ENCODE measurements around the gene DTX3L. TPM values are rescaled to one million over a fixed set of nuclear protein-coding genes. Genes with fewer than 3 reads are reported as not detected.

DTX3L gene
- total and polyA plus RNA-seq, 9 of the 15 experiments (the other 6 are each of a cell fraction or from before 2014, with no cell fraction given), result 2.3 to 6.5 (median 3.0) TPM

GRCh38 chr3:122621112-122621511 is 57.0 kb downstream of the DTX3L start:
- no peak for FAIRE-seq

DNA sequence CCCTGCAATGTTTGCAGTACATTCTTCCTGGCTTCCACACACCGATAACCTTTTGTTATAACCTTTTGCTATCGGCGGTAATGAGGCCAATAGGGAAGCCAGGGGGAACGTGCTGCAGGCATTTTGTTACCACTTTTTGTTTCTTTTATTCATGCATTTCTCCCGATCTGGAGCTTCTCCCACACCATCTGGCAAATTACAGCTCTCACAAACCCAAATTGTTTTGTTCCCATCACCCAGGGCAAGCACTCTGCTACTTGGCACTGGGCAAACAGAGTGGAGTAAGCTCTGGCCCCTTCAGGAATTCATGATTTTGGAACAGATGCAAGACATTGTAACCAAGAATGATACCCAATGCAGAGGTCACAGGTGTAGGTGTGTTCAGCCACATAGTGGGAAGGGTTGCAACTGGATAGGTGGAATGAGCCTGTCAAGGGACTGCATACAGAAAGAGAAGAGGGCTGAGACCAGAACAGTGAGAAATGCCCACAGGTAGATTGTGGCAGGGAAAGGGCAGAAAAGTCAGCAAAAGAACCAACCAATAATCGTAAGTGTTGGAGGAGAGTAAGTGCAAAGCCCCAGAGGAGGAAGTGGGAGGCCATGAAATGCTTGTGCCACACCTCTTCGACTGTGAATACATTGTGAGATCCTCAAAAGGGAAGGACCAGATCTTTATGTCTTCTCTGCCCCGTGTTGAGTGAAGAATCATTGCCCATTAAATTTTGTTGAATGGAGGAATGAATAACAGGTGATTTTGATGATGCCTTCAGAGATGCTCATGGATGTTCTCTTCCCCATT is 59.1 kb downstream of the DTX3L start:
- no peaks in the 10 kb centered on the region for H4K20me1 ChIP-seq (replicated peaks; ENCODE audit: control insufficient read depth, insufficient read depth, low read length)

More at GRCh38 chr3:122621112-122621511, 57.0 kb downstream of the DTX3L start:
- Histone ChIP-seq H3K9me3 (replicated peaks; ENCODE audit: control insufficient read depth, insufficient read depth, low read depth, low read length) (no peaks in the 10 kb centered on the region), H3K9me1 (ENCODE audit: control insufficient read depth, insufficient read depth, low read length) (no peaks in the 10 kb centered on the region), H3K79me2 (ENCODE audit: control insufficient read depth, insufficient read depth, low read length) (no peaks in the 10 kb centered on the region), H3K36me3 (ENCODE audit: control insufficient read depth, insufficient read depth, low read length) (no peaks in the 10 kb centered on the region), H3K4me1 (replicated peaks in 1 of 2; ENCODE audit: control insufficient read depth in 2 of 2, insufficient read depth in 2 of 2, low read length in 2 of 2) (no peaks in the 10 kb centered on the region), H3K4me2 (ENCODE audit: insufficient read depth, low read length) (no peak overlapping the region), H3K27me3 (ENCODE audit: control insufficient read depth in 2 of 2, insufficient read depth in 2 of 2, low read length in 2 of 2) (peaks cover 13 to 24% of the 10 kb centered on the region in 2 experiments; a peak in 3 of 5 replicates), H3K9ac (ENCODE audit: insufficient read depth in 1 of 2, low read depth in 2 of 2, low read length in 2 of 2) (no peak overlapping the region), H3K27ac (ENCODE audit: extremely low read depth, low read depth, low read length) (no peak overlapping the region), H2AFZ (ENCODE audit: low read depth, low read length) (no peak overlapping the region), H4K20me1 (replicated peaks; ENCODE audit: control insufficient read depth, insufficient read depth, low read length) (no peaks in the 10 kb centered on the region), H3K4me3 (no peak overlapping the region)
- DNase-seq (ENCODE audit: extremely low read depth in 1 of 4, low spot score in 3 of 4), result no peak
- intact Hi-C loops (cut with micrococcal nuclease), result no loop called here
- ChIA-PET POLR2A (interaction anchor here (0.6 kb wide), 1 partner anchor 1021 kb away, joined by 3 read pairs; no protein-coding TSS in a partner anchor), CTCF (ENCODE audit: low intra/inter-chr PET ratio) (no interaction called here)
- ATAC-seq, result no peak
- in situ Hi-C loops (cut with MboI), result no loop called here
- TF ChIP-seq CREB1 (IDR thresholded peaks at IDR 0.05) (no peak), CREB1 (CRISPR knock-in tag; IDR thresholded peaks at IDR 0.05) (no peak), MTA1 (IDR thresholded peaks at IDR 0.05; ENCODE audit: borderline replicate concordance) (no peak)
- WGBS (ENCODE audit: insufficient coverage, low coverage, missing lambda C conversion rate), result 4% methylated on average over 3 of the region's 3 CpGs
- no TSS peak for BruUV-seq (replicated peaks)

More for the DNA sequence above, 59.1 kb downstream of the DTX3L start:
- H3K27me3 ChIP-seq (ENCODE audit: control insufficient read depth in 2 of 2, insufficient read depth in 2 of 2, low read length in 2 of 2), result peaks cover 9 to 20% of the 10 kb centered on the region in 2 experiments; a peak in 4 of 5 replicates
- H3K4me2 ChIP-seq (ENCODE audit: insufficient read depth, low read length), result no peak overlapping the region
- DNase-seq (ENCODE audit: extremely low read depth in 1 of 4, low spot score in 3 of 4) (no peak), ATAC-seq (no peak), FAIRE-seq (no peak)
- H3K79me2 ChIP-seq (ENCODE audit: control insufficient read depth, insufficient read depth, low read length), result no peaks in the 10 kb centered on the region
- ChIA-PET CTCF (ENCODE audit: low intra/inter-chr PET ratio) (no interaction called here), POLR2A (interaction anchor here (1.4 kb wide), 1 partner anchor 9 kb away, joined by 4 read pairs; no protein-coding TSS in a partner anchor)
- intact Hi-C loops (cut with micrococcal nuclease), result no loop called here
- H3K36me3 ChIP-seq (ENCODE audit: control insufficient read depth, insufficient read depth, low read length), result no peaks in the 10 kb centered on the region
- no peaks in the 10 kb centered on the region for H3K9me3 ChIP-seq (replicated peaks; ENCODE audit: control insufficient read depth, insufficient read depth, low read depth, low read length)
- H3K4me3 ChIP-seq, result no peak overlapping the region
- no peak overlapping the region for H3K27ac ChIP-seq (ENCODE audit: extremely low read depth, low read depth, low read length)
- H3K4me1 ChIP-seq (replicated peaks in 1 of 2; ENCODE audit: control insufficient read depth in 2 of 2, insufficient read depth in 2 of 2, low read length in 2 of 2), result no peaks in the 10 kb centered on the region
- no peak overlapping the region for H3K9ac ChIP-seq (ENCODE audit: insufficient read depth in 1 of 2, low read depth in 2 of 2, low read length in 2 of 2)
- TF ChIP-seq EP300 (IDR thresholded peaks at IDR 0.05; ENCODE audit: low read length), result no peak
- TF ChIP-seq HMG20A (CRISPR knock-in tag; conservative IDR thresholded peaks at IDR 0.05), result no peak
- TF ChIP-seq CAMTA2 (CRISPR knock-in tag; conservative IDR thresholded peaks at IDR 0.05), result no peak
- TF ChIP-seq NUFIP1 (IDR thresholded peaks at IDR 0.05; ENCODE audit: partially characterized antibody), result no peak
- no peak for TF ChIP-seq FOXM1 (IDR thresholded peaks at IDR 0.05; ENCODE audit: low read depth)
- TF ChIP-seq FOXM1 (CRISPR knock-in tag; IDR thresholded peaks at IDR 0.05; ENCODE audit: low read depth), result no peak
- no peak for TF ChIP-seq OTX1 (CRISPR knock-in tag; IDR thresholded peaks at IDR 0.05)
- TF ChIP-seq NR2F6 (CRISPR knock-in tag; IDR thresholded peaks at IDR 0.05), result no peak
- no peak for TF ChIP-seq FOXK2 (conservative IDR thresholded peaks at IDR 0.05 in 1 of 2, IDR thresholded peaks at IDR 0.05 in 1 of 2; ENCODE audit: low read depth in 2 of 2)
- no peak for TF ChIP-seq DACH1 (IDR thresholded peaks at IDR 0.05; ENCODE audit: partially characterized antibody)
- no peak for TF ChIP-seq ZNF280B (CRISPR knock-in tag; IDR thresholded peaks at IDR 0.05)
- no peak for TF ChIP-seq ZKSCAN8 (CRISPR knock-in tag; IDR thresholded peaks at IDR 0.05)
- TF ChIP-seq ATF1 (CRISPR knock-in tag; IDR thresholded peaks at IDR 0.05), result no peak
- TF ChIP-seq ATF1 (tag; IDR thresholded peaks at IDR 0.05), result no peak
- TF ChIP-seq GTF2E2 (tag; IDR thresholded peaks at IDR 0.05), result no peak
- in situ Hi-C loops (cut with MboI), result no loop called here
- under 1% methylated on average over 8 of the region's 8 CpGs for WGBS (ENCODE audit: insufficient coverage, low coverage, missing lambda C conversion rate)
- no peaks in the 10 kb centered on the region for H3K9me1 ChIP-seq (ENCODE audit: control insufficient read depth, insufficient read depth, low read length)
- no peak overlapping the region for H2AFZ ChIP-seq (ENCODE audit: low read depth, low read length)
- no TSS peak for BruUV-seq (replicated peaks)

Data from K562 (cell line).